CD4-positive, alpha-beta T cell (primary cell): ENCODE data around the gene EFNB2. TPM values are rescaled to one million over a fixed set of nuclear protein-coding genes. Genes with fewer than 3 reads are reported as not detected.
A peak's percentile ranks its signal among the peaks of the same experiment; 100 is the strongest.

ENCODE experiments used
- ATAC-seq: fragments of 200-7000 bp; cut with Tn5 transposase; one replicate; pipeline ENCODE4 v1.10.0; 2022; ENCODE audit warnings: mild to moderate bottlenecking; ENCODE audit not compliant: poor library complexity
- CTCF ChIA-PET: fragments of 350-600 bp; sonication (Branson Sonifier 250); formaldehyde crosslinking; loops from one replicate; lab custom pipeline; 2021; ENCODE audit warnings: antibody characterized with exemption, inconsistent platforms; lab: Charles Lee
- POLR2A ChIA-PET: fragments of 350-600 bp; sonication (Branson Sonifier 250); formaldehyde crosslinking; loops from one replicate; lab custom pipeline; 2021; ENCODE audit warnings: antibody characterized with exemption, inconsistent platforms; lab: Charles Lee
- DNase-seq, 14 experiments: peaks; one replicate each; pipeline ENCODE4 v3.0.0-alpha.2; 2013 to 2020; ENCODE audit warnings: mixed read lengths in 2 of 14
- H3K27ac ChIP-seq, 2 donors: one replicate each; pipeline versions ENCODE4 v1.5.1 to v1.7.0; 2013; ENCODE audit warnings: low read length in 2 of 2, low read depth in 1 of 2, mild to moderate bottlenecking in 1 of 2
- H3K27me3 ChIP-seq, 2 experiments: 1 replicate in 1 of 2; 2 replicates in 1 of 2; pipeline versions ENCODE4 v1.6.1 to v1.7.0; 2013; ENCODE audit warnings: low read length in 2 of 2, control low read depth in 1 of 2, mild to moderate bottlenecking in 1 of 2, moderate library complexity in 1 of 2; ENCODE audit not compliant: insufficient read depth in 2 of 2, control insufficient read depth in 1 of 2
- H3K36me3 ChIP-seq: one replicate; pipeline ENCODE4 v1.6.1; 2013; ENCODE audit warnings: low read length, control low read depth; ENCODE audit not compliant: insufficient read depth
- H3K4me1 ChIP-seq: one replicate; pipeline ENCODE4 v1.6.1; 2013; ENCODE audit warnings: low read length, control low read depth; ENCODE audit not compliant: insufficient read depth
- H3K4me3 ChIP-seq: one replicate; pipeline ENCODE4 v1.5.1; 2013; ENCODE audit warnings: mild to moderate bottlenecking, low read length, moderate library complexity
- H3K9me3 ChIP-seq, 2 experiments: 1 replicate in 1 of 2; 2 replicates in 1 of 2; pipeline versions ENCODE4 v1.6.1 to v1.7.0; 2013; ENCODE audit warnings: low read length in 2 of 2, mild to moderate bottlenecking in 2 of 2, control low read depth in 1 of 2, moderate library complexity in 1 of 2; ENCODE audit not compliant: control insufficient read depth in 1 of 2, insufficient read depth in 1 of 2
- H3K27ac Mint-ChIP-seq: one replicate; pipeline ENCODE4 v1.8.0; 2020; ENCODE audit warnings: mixed read lengths
- H3K27me3 Mint-ChIP-seq: one replicate; pipeline ENCODE4 v1.8.0; 2021; ENCODE audit warnings: mixed read lengths
- H3K36me3 Mint-ChIP-seq: one replicate; pipeline ENCODE4 v1.8.0; 2021; ENCODE audit warnings: low read depth, mixed read lengths
- H3K4me1 Mint-ChIP-seq: one replicate; pipeline ENCODE4 v1.8.0; 2021; ENCODE audit warnings: low read depth, mixed read lengths
- H3K4me3 Mint-ChIP-seq: one replicate; pipeline ENCODE4 v1.8.0; 2020; ENCODE audit warnings: mild to moderate bottlenecking, mixed read lengths
- H3K9me3 Mint-ChIP-seq: one replicate; pipeline ENCODE4 v1.8.0; 2020; ENCODE audit warnings: mixed read lengths
- intact Hi-C, 2 experiments: fragments of 100-400 bp; cut with DNase I in 1 of 2; cut with micrococcal nuclease in 1 of 2; formaldehyde crosslinking; loops; one replicate each; pipeline versions ENCODE4 v1.15.1 to v1.9.0; 2023 to 2025; cut with DNase I, micrococcal nuclease
- total RNA-seq, 174 experiments: library from RNA in 2 of 174; stranded (reverse) in 2 of 174; gene quantifications; one replicate each; pipeline ENCODE4 v1.2.3 and lab custom pipeline; 2021 to 2026
- TF ChIP-seq, protein P1 (sequence below): fragments of 200-600 bp; IDR thresholded peaks from one replicate; pipeline ENCODE4 v1.8.0; 2022; ENCODE audit warnings: antibody characterized with exemption, mild to moderate bottlenecking

The EFNB2 gene
- total RNA-seq, 2 experiments from 2014 or later = 0.20 to 0.36 TPM

GRCh38 chr13:106537521-106537920 is 2.1 kb upstream of the EFNB2 start:
- peaks cover 25% of the 10 kb centered on the region for H3K27me3 Mint-ChIP-seq
- CTCF ChIA-PET = interaction anchor here (1.2 to 2.0 kb wide), 5 partner anchors 13 to 82 kb away, joined by 3 to 16 read pairs (median 8); partner anchors contain the start of gene ARGLU1
- H3K4me1 Mint-ChIP-seq = peaks cover 23% of the 10 kb centered on the region
- H3K4me3 ChIP-seq = no peak overlapping the region
- TF ChIP-seq, protein P1, sequence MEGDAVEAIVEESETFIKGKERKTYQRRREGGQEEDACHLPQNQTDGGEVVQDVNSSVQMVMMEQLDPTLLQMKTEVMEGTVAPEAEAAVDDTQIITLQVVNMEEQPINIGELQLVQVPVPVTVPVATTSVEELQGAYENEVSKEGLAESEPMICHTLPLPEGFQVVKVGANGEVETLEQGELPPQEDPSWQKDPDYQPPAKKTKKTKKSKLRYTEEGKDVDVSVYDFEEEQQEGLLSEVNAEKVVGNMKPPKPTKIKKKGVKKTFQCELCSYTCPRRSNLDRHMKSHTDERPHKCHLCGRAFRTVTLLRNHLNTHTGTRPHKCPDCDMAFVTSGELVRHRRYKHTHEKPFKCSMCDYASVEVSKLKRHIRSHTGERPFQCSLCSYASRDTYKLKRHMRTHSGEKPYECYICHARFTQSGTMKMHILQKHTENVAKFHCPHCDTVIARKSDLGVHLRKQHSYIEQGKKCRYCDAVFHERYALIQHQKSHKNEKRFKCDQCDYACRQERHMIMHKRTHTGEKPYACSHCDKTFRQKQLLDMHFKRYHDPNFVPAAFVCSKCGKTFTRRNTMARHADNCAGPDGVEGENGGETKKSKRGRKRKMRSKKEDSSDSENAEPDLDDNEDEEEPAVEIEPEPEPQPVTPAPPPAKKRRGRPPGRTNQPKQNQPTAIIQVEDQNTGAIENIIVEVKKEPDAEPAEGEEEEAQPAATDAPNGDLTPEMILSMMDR = no peak
- POLR2A ChIA-PET = interaction anchor here (5.7 kb wide), 1 partner anchor 29 kb away, joined by 35 read pairs; the partner anchor contains the start of gene ARGLU1
- no peaks in the 10 kb centered on the region for H3K9me3 Mint-ChIP-seq
- peaks cover 19 to 21% of the 10 kb centered on the region in 2 experiments for H3K27me3 ChIP-seq
- peaks cover 13% of the 10 kb centered on the region for H3K36me3 ChIP-seq
- DNase-seq = no peak
- intact Hi-C loops = loop anchor here (1.0 to 10.0 kb wide), 4 partner anchors 30 to 1765 kb away; no protein-coding TSS in a partner anchor
- H3K4me1 ChIP-seq = peaks cover 33% of the 10 kb centered on the region
- no peak overlapping the region for H3K27ac ChIP-seq
- no peaks in the 10 kb centered on the region for H3K9me3 ChIP-seq
- H3K27ac Mint-ChIP-seq = no peak overlapping the region
- peak overlapping the region; percentile 52 for H3K4me3 Mint-ChIP-seq
- ATAC-seq = no peak
- H3K36me3 Mint-ChIP-seq = peaks cover 25% of the 10 kb centered on the region

DNA sequence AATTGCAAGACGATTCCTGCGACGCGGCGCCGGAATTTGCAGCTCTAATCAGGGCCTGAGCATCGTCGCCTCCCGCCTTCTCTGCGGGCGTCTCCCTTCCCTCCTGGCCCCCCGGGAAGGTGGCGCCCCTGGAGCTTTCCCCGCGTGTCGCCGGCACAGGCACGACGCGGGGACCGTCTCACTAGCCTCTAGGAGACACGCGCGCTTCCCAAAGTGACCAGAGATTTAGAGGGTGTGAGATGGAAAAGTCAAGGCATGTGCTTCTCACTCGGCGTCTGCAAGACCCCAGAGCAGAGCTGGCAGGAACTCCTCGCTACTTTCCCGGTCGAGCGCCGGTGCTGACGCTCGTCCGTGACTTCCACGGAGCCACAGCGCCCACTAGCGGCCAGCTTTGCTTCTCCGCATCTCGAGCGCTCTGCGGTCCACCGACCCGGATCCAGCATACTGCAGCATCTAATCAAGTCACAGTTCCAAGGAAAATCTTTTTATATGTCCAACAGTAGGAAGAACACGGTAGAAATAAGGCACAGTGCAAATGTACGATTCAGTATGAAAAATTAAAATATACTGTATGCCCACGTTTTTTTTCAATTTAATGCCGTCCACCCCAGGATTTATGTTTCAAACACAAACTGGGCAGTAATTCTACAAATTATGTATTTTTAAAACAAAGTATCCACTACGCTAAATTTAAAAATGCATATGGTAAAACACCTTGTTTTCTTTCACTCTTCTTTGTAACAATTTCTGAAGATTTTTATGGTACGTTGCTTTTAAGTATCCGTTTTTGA is 977 bp upstream of the EFNB2 start:
- intact Hi-C loops = loop anchor here (1.0 to 10.0 kb wide), 4 partner anchors 31 to 1764 kb away; no protein-coding TSS in a partner anchor
- H3K4me1 ChIP-seq = peaks cover 33% of the 10 kb centered on the region
- H3K4me3 ChIP-seq = peak overlapping the region; percentile 91
- POLR2A ChIA-PET = interaction anchor here (0.6 to 5.7 kb wide), 4 partner anchors 15 to 1397 kb away, joined by 3 to 35 read pairs (median 4); partner anchors contain the start of gene ARGLU1
- Mint-ChIP-seq H3K27ac (peak overlapping the region; percentile 40), H3K27me3 (peaks cover 36% of the 10 kb centered on the region), H3K9me3 (no peaks in the 10 kb centered on the region), H3K4me1 (peaks cover 29% of the 10 kb centered on the region), H3K36me3 (peaks cover 14% of the 10 kb centered on the region), H3K4me3 (peak overlapping the region; percentile 97)
- CTCF ChIA-PET = interaction anchor here (0.7 to 2.0 kb wide), 13 partner anchors 9 to 1126 kb away, joined by 3 to 16 read pairs (median 6); partner anchors contain the start of gene ARGLU1
- H3K9me3 ChIP-seq = no peaks in the 10 kb centered on the region
- TF ChIP-seq, protein P1 = peak; percentile 98
- peaks cover 9% of the 10 kb centered on the region for H3K36me3 ChIP-seq
- ATAC-seq (peak; percentile 46), DNase-seq (peak; percentile 74 to 95 (median 87))
- peaks cover 22 to 32% of the 10 kb centered on the region in 2 experiments for H3K27me3 ChIP-seq
- no peak overlapping the region for H3K27ac ChIP-seq

- CTCF ChIA-PET = interaction anchor here (1.1 kb wide), 1 partner anchor 15 kb away, joined by 3 read pairs; no protein-coding TSS in a partner anchor
- ATAC-seq (peak; percentile 14), DNase-seq (peak in 7 of 14 experiments; percentile 1 to 56 (median 18))
- Histone ChIP-seq H3K27me3 (peaks cover 29 to 42% of the 10 kb centered on the region in 2 experiments), H3K4me3 (peak overlapping the region; percentile 34), H3K4me1 (peaks cover 33% of the 10 kb centered on the region), H3K9me3 (no peaks in the 10 kb centered on the region), H3K36me3 (no peaks in the 10 kb centered on the region), H3K27ac (no peak overlapping the region)
- peaks cover 29% of the 10 kb centered on the region for H3K4me1 Mint-ChIP-seq
- H3K27me3 Mint-ChIP-seq = peaks cover 51% of the 10 kb centered on the region
- H3K27ac Mint-ChIP-seq = no peak overlapping the region
- no peaks in the 10 kb centered on the region for H3K9me3 Mint-ChIP-seq
- intact Hi-C loops = loop anchor here (2.0 to 10.0 kb wide), 4 partner anchors 32 to 1763 kb away; no protein-coding TSS in a partner anchor
- peak overlapping the region; percentile 94 for H3K4me3 Mint-ChIP-seq
- peaks cover 4% of the 10 kb centered on the region for H3K36me3 Mint-ChIP-seq
- TF ChIP-seq, protein P1 = no peak
- POLR2A ChIA-PET = interaction anchor here (1.5 to 5.7 kb wide), 2 partner anchors 32 to 40 kb away, joined by 5 to 35 read pairs; partner anchors contain the start of gene ARGLU1
Observed at GRCh38 chr13:106534639-106535551, 567 bp downstream of the EFNB2 start.
